NCI-H446 (cell line): ENCODE data around the gene ASTN1.
"Not testable (repeated sequence)": the region's sequence is repeated elsewhere in the genome, so short reads cannot be mapped to it uniquely, and the experiment has no call there.

Source experiments
- DNase-seq, 2 experiments: peaks; one replicate each; lab custom pipeline; 2025; lab: John Stamatoyannopoulos, UW

ASTN1 gene

GRCh38 chr1:177106614-177107365 lies 57.7 kb downstream of the ASTN1 start:
- DNase-seq, result no peak

- no peak for DNase-seq
Observed at GRCh38 chr1:177106196-177106595, 58.3 kb downstream of the ASTN1 start.

- no peak for DNase-seq
Observed at GRCh38 chr1:177103005-177103852, 61.3 kb downstream of the ASTN1 start.

- DNase-seq, result no peak
Observed at GRCh38 chr1:177092001-177092400, 72.5 kb downstream of the ASTN1 start.

GRCh38 chr1:177091040-177091439 lies 73.5 kb downstream of the ASTN1 start:
- DNase-seq, result no peak

GRCh38 chr1:177088966-177089365 lies 75.5 kb downstream of the ASTN1 start:
- no peak for DNase-seq

- DNase-seq, result no peak
Observed at GRCh38 chr1:177082855-177083693, 81.4 kb downstream of the ASTN1 start.

- DNase-seq, result no peak
Observed at GRCh38 chr1:177080564-177080963, 83.9 kb downstream of the ASTN1 start.

- no peak for DNase-seq
Observed at GRCh38 chr1:177077734-177078499, 86.6 kb downstream of the ASTN1 start.

GRCh38 chr1:177077006-177077405 lies 87.5 kb downstream of the ASTN1 start:
- DNase-seq, result no peak

- not testable (repeated sequence) for DNase-seq
Observed at GRCh38 chr1:177074811-177075210, 89.7 kb downstream of the ASTN1 start.

GRCh38 chr1:177069490-177069889 lies 95.0 kb downstream of the ASTN1 start:
- no peak for DNase-seq

- no peak for DNase-seq
Observed at GRCh38 chr1:177067752-177068410, 96.6 kb downstream of the ASTN1 start.

GRCh38 chr1:177065430-177065829 lies 99.1 kb downstream of the ASTN1 start:
- no peak for DNase-seq

- DNase-seq, result no peak
Observed at GRCh38 chr1:177063648-177064047, 100.9 kb downstream of the ASTN1 start.

GRCh38 chr1:177054542-177054941 lies 110.0 kb downstream of the ASTN1 start:
- DNase-seq, result no peak

GRCh38 chr1:177053648-177054047 lies 110.9 kb downstream of the ASTN1 start:
- no peak for DNase-seq

- DNase-seq, result no peak
Observed at GRCh38 chr1:177048314-177049069, 116.0 kb downstream of the ASTN1 start.

GRCh38 chr1:177045151-177045550 lies 119.4 kb downstream of the ASTN1 start:
- no peak for DNase-seq

GRCh38 chr1:177044390-177044789 lies 120.1 kb downstream of the ASTN1 start:
- no peak for DNase-seq
